ENCODE data around the gene PRKAB1. TPM values are rescaled to one million over a fixed set of nuclear protein-coding genes. Genes with fewer than 3 reads are reported as not detected.

The PRKAB1 gene
- total and polyA plus RNA-seq, 12 donors: 21.5 to 75.8 (median 30.8) TPM

DNA sequence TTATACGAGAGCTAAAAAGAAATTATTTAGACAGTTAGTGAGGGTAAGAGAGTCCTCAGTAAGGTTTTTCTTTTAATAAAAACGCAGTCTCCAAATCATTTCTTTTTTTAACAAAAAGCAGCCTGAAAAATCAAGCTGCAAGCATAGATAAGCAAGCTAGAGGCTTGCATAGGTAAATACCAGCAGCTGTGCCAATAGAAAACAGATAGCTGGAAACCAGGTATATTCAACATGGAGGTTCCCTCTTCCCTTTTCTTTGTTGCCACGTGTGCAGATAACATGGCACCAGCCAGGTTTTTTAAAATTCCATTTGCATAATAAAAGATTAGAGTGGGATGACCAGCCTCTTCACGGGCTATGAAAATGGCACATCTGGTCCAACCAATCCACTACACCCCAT, 6.1 kb upstream of the PRKAB1 start:
- no peak overlapping the region for H3K4me3 ChIP-seq
- intact Hi-C loops (cut with DNase I): loop anchor here in 1 of 2 donors (10.0 kb wide), 2 partner anchors 123 to 243 kb away; no protein-coding TSS in a partner anchor
- WGBS, 4 donors: 55 to 69% (median 62%) methylated on average over 4 of the region's 4 CpGs
- no peaks in the 10 kb centered on the region for H3K9me3 ChIP-seq (replicated peaks in 1 of 3)
- no peaks in the 10 kb centered on the region for H3K36me3 ChIP-seq (replicated peaks in 1 of 2)
- peaks cover 5 to 16% of the 10 kb centered on the region in 2 donors for H3K4me1 ChIP-seq (replicated peaks in 1 of 2)
- H3K27me3 ChIP-seq: no peaks in the 10 kb centered on the region
- TF ChIP-seq, protein P1, sequence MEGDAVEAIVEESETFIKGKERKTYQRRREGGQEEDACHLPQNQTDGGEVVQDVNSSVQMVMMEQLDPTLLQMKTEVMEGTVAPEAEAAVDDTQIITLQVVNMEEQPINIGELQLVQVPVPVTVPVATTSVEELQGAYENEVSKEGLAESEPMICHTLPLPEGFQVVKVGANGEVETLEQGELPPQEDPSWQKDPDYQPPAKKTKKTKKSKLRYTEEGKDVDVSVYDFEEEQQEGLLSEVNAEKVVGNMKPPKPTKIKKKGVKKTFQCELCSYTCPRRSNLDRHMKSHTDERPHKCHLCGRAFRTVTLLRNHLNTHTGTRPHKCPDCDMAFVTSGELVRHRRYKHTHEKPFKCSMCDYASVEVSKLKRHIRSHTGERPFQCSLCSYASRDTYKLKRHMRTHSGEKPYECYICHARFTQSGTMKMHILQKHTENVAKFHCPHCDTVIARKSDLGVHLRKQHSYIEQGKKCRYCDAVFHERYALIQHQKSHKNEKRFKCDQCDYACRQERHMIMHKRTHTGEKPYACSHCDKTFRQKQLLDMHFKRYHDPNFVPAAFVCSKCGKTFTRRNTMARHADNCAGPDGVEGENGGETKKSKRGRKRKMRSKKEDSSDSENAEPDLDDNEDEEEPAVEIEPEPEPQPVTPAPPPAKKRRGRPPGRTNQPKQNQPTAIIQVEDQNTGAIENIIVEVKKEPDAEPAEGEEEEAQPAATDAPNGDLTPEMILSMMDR (IDR thresholded peaks at IDR 0.05): no peak
- no peak for TF ChIP-seq POLR2A (IDR thresholded peaks at IDR 0.05)
- no peak overlapping the region for H3K27ac ChIP-seq
- no peak for DNase-seq

DNA sequence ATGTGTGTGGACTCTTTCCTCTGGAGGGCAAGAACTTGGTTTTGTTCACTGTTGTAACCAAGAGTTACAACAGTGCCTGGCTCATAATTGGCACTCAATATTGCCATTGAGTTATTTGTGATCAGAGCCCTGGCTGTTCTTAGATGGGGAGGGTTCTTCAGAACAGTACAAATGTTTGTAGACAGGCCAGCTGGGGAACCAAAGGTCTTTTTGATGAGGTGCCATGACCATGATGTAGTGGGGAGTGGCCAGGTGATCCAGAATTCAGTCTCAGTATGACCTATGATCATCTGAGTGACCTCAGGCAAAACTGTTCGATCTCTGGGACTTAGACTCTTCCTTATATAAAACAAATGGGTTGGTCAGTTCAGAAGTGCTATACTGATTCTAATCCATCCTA, 3.3 kb upstream of the PRKAB1 start:
- 76 to 100% (median 85%) methylated on average over 1 of the region's 1 CpG for WGBS, 4 donors
- intact Hi-C loops (cut with DNase I): loop anchor here in 1 of 2 donors (10.0 kb wide), 2 partner anchors 120 to 240 kb away; no protein-coding TSS in a partner anchor

DNA sequence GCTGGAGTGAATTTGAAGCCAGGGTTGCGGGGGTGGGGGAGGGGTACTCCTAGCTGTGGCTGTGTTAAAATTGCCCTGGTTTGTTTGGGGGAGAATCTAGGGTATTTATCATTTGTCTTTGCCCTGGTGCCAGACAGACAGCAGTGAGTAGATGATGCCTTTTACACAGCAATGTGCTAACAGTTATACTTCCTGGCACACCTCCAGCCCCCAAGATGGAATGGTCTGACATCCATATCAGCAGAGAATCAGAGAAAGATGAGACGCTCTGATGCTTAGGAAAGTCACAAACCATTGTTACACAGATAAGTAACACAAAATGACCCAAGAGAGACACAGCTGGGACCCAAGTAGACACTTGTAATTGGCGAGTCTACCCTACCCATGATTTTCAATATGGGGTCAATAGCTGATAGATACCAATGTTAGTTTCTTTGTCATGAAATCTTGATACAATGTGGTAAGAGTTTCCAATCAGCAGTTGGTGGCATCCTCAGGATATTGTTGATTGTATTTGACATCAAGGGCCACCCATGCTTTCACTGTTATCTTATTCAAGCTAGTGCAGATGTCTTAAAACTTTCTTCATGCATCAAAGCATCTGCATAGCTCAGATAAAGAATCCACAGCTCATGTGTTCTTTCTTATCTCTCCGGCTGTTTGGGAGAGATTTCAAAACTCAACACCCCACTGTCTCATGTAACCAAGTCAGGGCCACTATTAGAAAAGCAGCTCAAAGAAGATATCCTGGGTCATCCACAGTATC, 2.6 kb upstream of the PRKAB1 start:
- intact Hi-C loops (cut with DNase I): loop anchor here in 1 of 2 donors (10.0 kb wide), 2 partner anchors 119 to 239 kb away; no protein-coding TSS in a partner anchor
- WGBS, 4 donors: 72 to 79% (median 74%) methylated on average over 4 of the region's 4 CpGs

More for the DNA sequence above, 3.3 kb upstream of the PRKAB1 start:
- Histone ChIP-seq H3K36me3 (replicated peaks in 1 of 2) (no peaks in the 10 kb centered on the region), H3K27me3 (no peaks in the 10 kb centered on the region), H3K9me3 (replicated peaks in 1 of 3) (no peaks in the 10 kb centered on the region), H3K27ac (no peak overlapping the region), H3K4me3 (no peak overlapping the region), H3K4me1 (replicated peaks in 1 of 2) (peaks cover 20 to 33% of the 10 kb centered on the region in 2 donors)
- no peak for DNase-seq
- TF ChIP-seq, protein P1 (IDR thresholded peaks at IDR 0.05): no peak
- TF ChIP-seq POLR2A (IDR thresholded peaks at IDR 0.05): no peak

DNA sequence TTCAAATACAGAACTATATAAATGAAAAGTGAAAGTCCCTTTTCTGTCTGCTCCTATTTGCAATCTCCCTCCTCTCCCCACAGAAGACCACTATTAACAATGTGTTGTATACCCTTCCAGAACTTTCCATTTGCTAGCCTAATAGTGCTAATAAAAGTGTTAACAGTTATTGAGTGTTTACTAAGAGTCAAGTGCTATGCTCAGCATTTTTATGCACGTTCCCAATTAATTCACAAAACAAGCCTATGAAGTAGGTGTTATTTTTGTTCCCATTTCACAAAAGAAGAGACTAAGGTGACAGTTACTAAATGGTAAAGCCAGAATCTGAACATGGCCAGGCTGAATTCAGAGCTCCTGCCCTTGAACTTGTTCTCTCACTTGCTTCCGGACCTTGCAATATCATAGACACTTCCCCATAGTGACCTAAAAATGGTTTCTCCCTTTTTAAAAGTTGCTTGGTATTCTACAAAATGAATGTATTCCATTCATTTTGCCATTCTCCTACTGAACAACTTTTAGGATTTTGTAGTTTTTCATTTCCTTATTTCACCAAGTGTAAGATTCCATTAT, 1.6 kb upstream of the PRKAB1 start:
- intact Hi-C loops (cut with DNase I): loop anchor here in 1 of 2 donors (10.0 kb wide), 2 partner anchors 118 to 238 kb away; no protein-coding TSS in a partner anchor
- Histone ChIP-seq H3K4me3 (no peak overlapping the region), H3K27ac (peak overlapping the region in 3 of 5 donors; percentile 31 to 45 (median 45)), H3K9me3 (replicated peaks in 1 of 3) (no peaks in the 10 kb centered on the region), H3K27me3 (no peaks in the 10 kb centered on the region), H3K4me1 (replicated peaks in 1 of 2) (peaks cover 27 to 46% of the 10 kb centered on the region in 2 donors), H3K36me3 (replicated peaks in 1 of 2) (peaks cover 0 to 7% of the 10 kb centered on the region in 2 donors)
- DNase-seq: no peak
- no peak for TF ChIP-seq POLR2A (IDR thresholded peaks at IDR 0.05)
- TF ChIP-seq, protein P1 (IDR thresholded peaks at IDR 0.05): no peak
- 27 to 35% (median 30%) methylated on average over 2 of the region's 2 CpGs for WGBS, 4 donors

More for the DNA sequence above, 2.6 kb upstream of the PRKAB1 start:
- no peak overlapping the region for H3K4me3 ChIP-seq
- DNase-seq: peak in 1 of 7 donors; percentile 17
- H3K36me3 ChIP-seq (replicated peaks in 1 of 2): peaks cover 0 to under 1% of the 10 kb centered on the region in 2 donors
- TF ChIP-seq, protein P1 (IDR thresholded peaks at IDR 0.05): no peak
- no peak for TF ChIP-seq POLR2A (IDR thresholded peaks at IDR 0.05)
- H3K9me3 ChIP-seq (replicated peaks in 1 of 3): no peaks in the 10 kb centered on the region
- peaks cover 27 to 40% of the 10 kb centered on the region in 2 donors for H3K4me1 ChIP-seq (replicated peaks in 1 of 2)
- H3K27ac ChIP-seq: peak overlapping the region in 1 of 5 donors; percentile 5
- no peaks in the 10 kb centered on the region for H3K27me3 ChIP-seq

Data from adrenal gland (tissue), 12 donors.